Measurements from ENCODE around the gene TSFM.

The TSFM gene

GRCh38 chr12:57780284-57780897, 2.2 kb upstream of the TSFM start:
- no peak for DNase-seq (ENCODE audit: low spot score)

GRCh38 chr12:57781244-57781643, 1.3 kb upstream of the TSFM start:
- DNase-seq (ENCODE audit: low spot score) = no peak

GRCh38 chr12:57781801-57782200, 786 bp upstream of the TSFM start:
- DNase-seq (ENCODE audit: low spot score) = no peak

DNA sequence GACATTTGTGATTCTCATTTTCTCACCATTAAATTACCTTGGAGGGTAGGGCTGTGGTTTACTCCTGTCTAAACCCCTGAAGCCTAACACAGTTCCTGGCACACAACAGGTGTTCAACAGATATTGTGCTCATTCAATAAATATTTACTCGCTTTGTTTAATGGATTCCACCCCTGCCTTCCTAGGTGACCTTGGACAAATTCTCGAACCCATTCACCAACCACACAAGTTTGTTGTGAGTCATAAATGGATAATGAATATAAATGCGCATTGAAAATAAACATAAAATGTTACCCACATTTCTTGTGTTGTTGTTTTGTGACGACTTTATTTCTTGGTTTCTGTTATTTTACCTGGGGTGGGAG, 362 bp upstream of the TSFM start:
- DNase-seq (ENCODE audit: low spot score) = no peak

DNA sequence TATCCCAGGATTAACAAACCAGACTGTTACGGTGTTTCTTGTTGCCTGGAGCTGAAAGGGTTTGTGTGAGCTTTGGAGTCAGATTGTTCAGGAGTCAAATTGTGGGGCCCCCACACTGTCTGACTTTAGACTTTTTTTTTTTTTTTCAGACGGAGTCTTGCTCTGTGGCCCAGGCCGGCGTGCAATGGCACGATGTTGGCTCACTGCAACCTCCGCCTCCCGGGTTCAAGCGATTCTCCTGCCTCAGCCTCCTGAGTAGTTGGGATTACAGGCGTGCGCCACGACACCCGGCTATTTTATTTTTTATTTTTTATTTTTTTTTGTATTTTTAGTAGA, 847 bp downstream of the TSFM start:
- DNase-seq (ENCODE audit: low spot score) = no peak

DNA sequence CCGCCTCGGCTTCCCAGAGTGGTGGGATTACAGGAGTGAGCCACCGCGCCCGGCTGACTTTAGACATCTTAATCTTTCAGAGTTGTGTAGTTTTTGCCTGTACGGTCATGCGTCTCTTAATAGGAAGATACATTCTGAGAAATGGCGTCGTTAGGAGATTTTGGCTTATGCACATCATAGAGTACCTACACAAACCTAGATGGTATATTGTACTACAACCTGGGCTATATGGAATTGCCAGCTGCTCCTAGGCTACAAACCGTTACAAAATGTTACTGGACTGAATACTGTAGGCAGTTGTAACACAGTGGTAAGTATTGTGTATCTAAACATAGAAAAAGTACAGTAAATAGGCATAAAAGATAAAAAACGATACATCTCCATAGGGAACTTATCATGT, 1.3 kb downstream of the TSFM start:
- no peak for DNase-seq (ENCODE audit: low spot score)

GRCh38 chr12:57793920-57794319, 11.3 kb downstream of the TSFM start:
- peak; percentile 54 for DNase-seq (ENCODE audit: low spot score)

- peak; percentile 42 for DNase-seq (ENCODE audit: low spot score)
Measured at GRCh38 chr12:57795354-57795753, 12.8 kb downstream of the TSFM start.

- no peak for DNase-seq (ENCODE audit: low spot score)
Measured at GRCh38 chr12:57796996-57797395, 14.4 kb downstream of the TSFM start.

GRCh38 chr12:57797933-57798332, 15.3 kb downstream of the TSFM start:
- DNase-seq (ENCODE audit: low spot score) = peak; percentile 25

DNA sequence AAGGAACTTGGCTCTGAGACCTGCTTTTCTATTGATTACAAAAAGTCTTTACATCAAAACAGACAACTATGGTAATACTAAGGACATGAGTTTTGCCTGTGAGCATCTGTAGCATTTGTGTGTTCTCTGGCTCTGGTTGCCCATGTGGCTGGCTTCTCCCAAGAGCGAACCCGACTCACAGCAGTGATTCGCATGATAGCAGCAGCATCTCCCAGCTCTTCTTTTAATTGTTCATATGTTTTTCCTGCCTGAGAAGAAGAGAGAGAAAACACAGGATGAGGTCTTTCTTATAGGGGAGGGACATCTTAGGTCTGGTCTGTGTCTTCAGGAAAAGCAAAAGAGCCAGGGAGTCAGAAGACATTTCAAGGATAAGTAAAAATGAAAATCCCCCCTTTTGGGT, 18.4 kb downstream of the TSFM start:
- DNase-seq (ENCODE audit: low spot score) = no peak

DNA sequence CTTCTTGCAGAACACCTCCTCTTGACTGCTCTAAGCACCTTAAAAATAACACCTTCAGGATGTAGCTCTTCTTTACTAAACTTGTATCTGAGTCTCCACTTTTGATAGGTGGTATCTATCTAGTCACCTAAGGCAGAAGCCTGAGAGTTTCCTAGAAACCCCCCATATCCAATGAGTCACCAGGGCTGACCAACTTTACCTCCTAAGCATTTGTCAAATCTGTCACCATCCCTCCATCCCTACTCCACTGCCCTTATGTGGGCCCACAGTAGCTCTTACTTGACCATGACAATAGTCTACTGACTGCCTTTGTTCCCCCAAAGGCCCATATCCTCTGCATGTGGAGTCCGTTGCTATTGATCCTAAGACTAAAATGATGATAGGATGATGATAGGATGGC, 20.0 kb downstream of the TSFM start:
- no peak for DNase-seq (ENCODE audit: low spot score)

DNA sequence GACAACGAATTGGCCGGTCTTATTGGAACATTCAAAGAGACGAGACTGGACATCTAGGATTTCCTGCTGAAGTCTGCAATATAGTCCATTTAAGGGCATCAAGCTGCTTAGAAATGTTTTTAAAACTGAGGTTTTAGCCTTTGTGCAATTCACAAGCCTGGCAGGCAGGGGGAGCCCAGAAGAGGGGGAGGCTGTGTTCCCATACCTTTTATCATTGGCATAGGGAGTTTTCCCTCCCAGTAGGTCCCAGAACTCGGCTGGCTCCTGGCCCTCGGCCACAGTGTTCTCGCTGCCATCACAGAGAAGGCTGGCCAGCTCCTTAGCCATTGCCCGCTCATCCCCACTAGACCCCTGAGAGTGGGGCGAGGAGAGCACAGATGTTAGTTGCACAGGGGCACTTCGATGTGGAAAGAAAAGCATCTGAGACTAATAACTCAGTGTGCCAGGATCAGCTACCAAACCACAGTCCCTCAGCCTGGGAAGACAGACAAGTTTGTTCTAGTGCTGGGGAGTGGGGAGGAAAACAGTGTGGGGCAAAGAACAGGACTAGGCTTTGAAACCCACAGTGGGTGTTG, 20.8 kb downstream of the TSFM start:
- DNase-seq (ENCODE audit: low spot score) = peak; percentile 44

DNA sequence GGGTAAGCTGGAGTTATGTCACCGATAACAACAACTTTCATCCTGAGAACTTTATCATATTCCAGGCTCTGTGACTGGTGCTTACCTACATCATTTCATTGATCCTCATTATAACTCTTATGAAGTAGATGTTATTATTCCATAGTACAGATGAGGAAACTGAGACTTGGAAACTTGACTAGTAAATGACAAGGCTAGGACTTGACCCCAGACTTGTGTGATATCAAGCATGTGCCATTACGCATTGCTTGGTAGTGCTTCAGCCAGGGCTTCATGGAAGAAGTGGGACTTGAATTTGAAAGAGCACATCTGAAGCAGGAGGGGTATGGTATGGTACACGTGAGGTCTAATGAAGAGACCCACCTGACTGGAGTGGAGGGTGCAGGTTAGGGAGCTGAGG, 24.1 kb downstream of the TSFM start:
- DNase-seq (ENCODE audit: low spot score) = no peak

GRCh38 chr12:57807285-57807684, 24.7 kb downstream of the TSFM start:
- DNase-seq (ENCODE audit: low spot score) = no peak

GRCh38 chr12:57808351-57808750, 25.8 kb downstream of the TSFM start:
- DNase-seq (ENCODE audit: low spot score) = no peak

DNA sequence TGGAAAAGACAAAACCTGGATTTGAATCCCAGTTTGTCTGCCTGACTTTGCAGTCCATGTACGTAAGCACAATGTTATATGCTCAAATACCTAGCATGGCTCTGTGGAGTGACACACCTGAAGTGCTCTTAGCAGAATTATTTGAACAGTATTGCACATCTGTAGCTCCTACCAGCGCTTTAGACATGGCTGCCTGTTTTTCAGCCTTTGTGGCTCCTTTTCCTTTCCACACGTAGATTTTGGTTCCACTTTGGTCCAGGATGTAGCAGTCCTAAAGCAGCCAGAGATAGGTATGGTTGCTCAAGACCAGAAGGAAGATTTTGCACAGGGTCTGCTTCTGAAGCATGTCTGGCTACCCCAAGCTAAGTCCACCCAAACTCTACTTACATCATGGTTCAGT, 26.8 kb downstream of the TSFM start:
- DNase-seq (ENCODE audit: low spot score) = no peak

- DNase-seq (ENCODE audit: low spot score) = peak; percentile 79
Measured at GRCh38 chr12:57810450-57810849, 27.9 kb downstream of the TSFM start.

DNA sequence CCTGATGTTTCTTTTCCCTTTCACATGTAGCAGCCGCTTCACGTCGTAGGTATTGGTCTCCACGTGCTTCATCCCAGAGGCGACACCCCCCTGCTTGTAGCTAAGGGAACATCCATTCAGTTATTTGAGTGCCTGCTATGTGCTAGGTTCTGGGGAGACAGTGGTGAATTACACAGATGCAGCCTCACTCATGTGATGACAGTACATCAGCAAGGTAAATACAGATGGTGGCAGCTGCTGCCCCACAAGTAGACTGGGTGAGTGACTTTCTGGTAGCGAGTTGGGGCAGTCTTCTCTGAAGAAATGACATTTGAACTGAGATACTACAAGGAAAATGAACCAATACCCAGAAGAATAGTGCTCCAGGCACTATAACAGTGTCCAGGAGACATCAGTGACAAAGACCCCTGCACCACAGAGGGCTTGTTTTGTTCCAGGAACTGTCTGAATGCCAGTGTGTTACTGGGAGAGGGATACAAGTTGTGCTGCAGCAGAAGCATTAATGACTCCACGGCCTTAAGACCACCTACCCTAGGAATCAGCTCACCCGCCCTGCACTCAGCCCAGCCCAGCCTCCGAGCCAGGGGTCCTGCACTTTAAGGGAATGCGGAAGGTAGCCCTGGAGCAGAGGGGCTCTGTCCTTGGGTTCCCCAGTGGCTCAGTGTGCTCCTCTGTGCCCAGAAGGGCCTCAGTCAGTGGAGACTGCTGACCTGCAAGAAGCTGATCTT, 28.6 kb downstream of the TSFM start:
- no peak for DNase-seq (ENCODE audit: low spot score)

DNA sequence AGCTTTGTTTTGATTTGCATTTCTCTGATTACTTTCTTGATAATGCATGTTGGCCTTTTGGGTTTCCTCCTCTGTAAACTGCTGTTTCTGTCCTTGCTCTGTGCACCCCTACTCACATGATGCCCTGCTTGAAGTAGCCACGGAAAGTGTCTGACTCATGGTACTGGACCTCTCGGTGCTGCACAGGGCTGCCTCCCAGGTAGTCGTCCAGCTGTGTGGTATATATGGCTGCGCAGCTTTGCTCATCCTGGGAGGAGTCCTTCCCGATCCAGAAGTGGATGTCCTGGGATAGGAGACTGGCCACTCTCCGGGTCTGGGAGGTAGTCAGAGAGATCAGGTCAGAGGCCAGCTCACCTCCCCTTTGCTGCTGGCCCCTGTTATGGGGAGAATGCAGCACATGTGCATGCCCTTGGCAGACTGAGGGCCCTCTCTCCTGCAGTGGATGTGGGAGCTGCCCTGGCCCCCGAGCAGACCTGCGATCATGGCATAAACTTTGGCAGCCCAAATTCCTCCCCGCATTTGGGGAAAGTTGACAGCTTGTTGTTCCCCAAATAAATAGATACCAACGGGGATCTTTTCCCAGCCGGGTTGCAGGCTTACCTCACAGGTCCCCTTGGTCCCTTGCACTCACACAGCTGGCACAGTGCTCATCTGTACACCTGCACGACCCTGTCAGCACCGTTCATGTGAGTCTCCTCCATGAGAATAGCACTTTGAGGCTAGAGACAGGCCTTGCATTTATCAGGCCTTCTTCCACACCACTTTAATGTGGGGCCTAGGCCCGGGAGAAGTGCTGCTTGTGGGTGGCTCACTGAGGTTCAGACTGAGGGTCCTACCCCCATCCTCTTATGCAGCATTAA, 30.8 kb downstream of the TSFM start:
- DNase-seq (ENCODE audit: low spot score) = no peak

DNA sequence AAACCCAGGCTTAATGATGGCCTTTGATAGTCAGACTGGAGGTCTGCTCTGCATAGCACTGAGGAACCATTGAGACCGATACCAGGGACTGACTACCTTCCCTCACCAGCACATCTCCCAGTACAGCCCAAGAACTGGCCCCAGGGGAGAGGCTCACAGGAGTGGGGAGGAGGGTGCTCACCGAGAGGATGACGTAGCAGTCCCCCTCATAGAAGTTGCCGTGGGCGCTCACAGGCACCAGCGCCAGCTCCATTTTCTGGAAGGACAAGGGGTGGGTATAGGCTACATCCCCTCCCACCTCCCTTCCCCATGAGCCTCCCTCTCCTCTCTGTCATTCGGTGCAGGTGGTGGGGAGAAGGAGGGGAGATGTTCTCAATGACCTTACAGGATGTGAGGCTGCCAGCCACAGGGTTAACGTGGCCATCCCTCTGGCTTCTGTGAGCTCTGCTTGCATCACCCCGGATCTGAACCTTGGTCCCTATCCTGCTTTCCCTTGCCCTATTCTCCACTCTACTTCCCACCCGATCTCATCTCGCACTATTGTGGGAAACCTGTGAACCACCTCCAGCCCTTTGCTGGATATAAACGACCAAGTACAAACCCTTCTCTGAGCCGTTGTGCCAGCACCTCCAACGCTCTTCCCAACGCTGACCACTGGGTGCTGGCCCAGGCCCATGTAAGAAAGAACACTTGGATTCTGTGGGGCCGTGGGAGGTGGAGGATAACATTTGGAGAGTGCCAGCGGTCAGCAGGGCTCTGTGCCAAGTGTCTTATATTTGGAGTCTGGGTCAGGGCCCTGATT, 31.6 kb downstream of the TSFM start:
- DNase-seq (ENCODE audit: low spot score) = no peak

All from kidney tubule cell (primary cell).